T-helper 17 cell (primary cell): ENCODE data around the gene IGSF21. TPM values are rescaled to one million over a fixed set of nuclear protein-coding genes. Genes with fewer than 3 reads are reported as not detected.
"Not testable (repeated sequence)": the region's sequence is repeated elsewhere in the genome, so short reads cannot be mapped to it uniquely, and the experiment has no call there.

Source experiments
- ATAC-seq: fragments of 150-1000 bp; cut with Tn5 transposase; 2 replicates; pipeline ENCODE4 v1.10.0; 2021; ENCODE audit warnings: mild to moderate bottlenecking, moderate library complexity
- DNase-seq, 3 donors: peaks; one replicate each; pipeline versions ENCODE4 v3.0.0 to v3.0.0-alpha.2; 2020 to 2021
- H3K9me3 ChIP-seq: one replicate; pipeline ENCODE4 v1.7.0; 2013; ENCODE audit warnings: low read length, mild to moderate bottlenecking; ENCODE audit not compliant: control insufficient read depth, poor library complexity, severe bottlenecking
- H3K27ac Mint-ChIP-seq: one replicate; pipeline ENCODE4 v1.8.0; 2022; ENCODE audit warnings: mild to moderate bottlenecking, moderate library complexity, mixed read lengths
- H3K27me3 Mint-ChIP-seq: one replicate; pipeline ENCODE4 v1.8.0; 2022; ENCODE audit warnings: mixed read lengths
- H3K36me3 Mint-ChIP-seq: one replicate; pipeline ENCODE4 v1.8.0; 2022; ENCODE audit warnings: low read depth, mixed read lengths
- H3K4me1 Mint-ChIP-seq: one replicate; pipeline ENCODE4 v1.8.0; 2022; ENCODE audit warnings: mild to moderate bottlenecking, mixed read lengths
- H3K4me3 Mint-ChIP-seq: one replicate; pipeline ENCODE4 v1.8.0; 2022; ENCODE audit warnings: mild to moderate bottlenecking, moderate library complexity, mixed read lengths
- total RNA-seq, 4 donors: library from RNA in 2 of 4; stranded (reverse) in 2 of 4; gene quantifications; one replicate each; pipeline ENCODE4 v1.2.3 and lab custom pipeline; 2022 to 2026

The IGSF21 gene
- total RNA-seq, 2 donors from 2014 or later = not detected

- peaks cover 6% of the 10 kb centered on the region for H3K27me3 Mint-ChIP-seq
- H3K4me3 Mint-ChIP-seq = no peak overlapping the region
- ATAC-seq = no peak
- no peak overlapping the region for H3K27ac Mint-ChIP-seq
- H3K4me1 Mint-ChIP-seq = no peaks in the 10 kb centered on the region
- no peaks in the 10 kb centered on the region for H3K9me3 ChIP-seq
- H3K36me3 Mint-ChIP-seq = peaks cover 3% of the 10 kb centered on the region
- DNase-seq = no peak
Measured at GRCh38 chr1:18413541-18414305, 306.1 kb downstream of the IGSF21 start.

GRCh38 chr1:18414321-18414720 is 306.7 kb downstream of the IGSF21 start:
- Mint-ChIP-seq H3K36me3 (peaks cover 3% of the 10 kb centered on the region), H3K27ac (no peak overlapping the region), H3K4me1 (no peaks in the 10 kb centered on the region), H3K4me3 (no peak overlapping the region), H3K27me3 (peaks cover 6% of the 10 kb centered on the region)
- H3K9me3 ChIP-seq = no peaks in the 10 kb centered on the region
- DNase-seq = no peak
- no peak for ATAC-seq

- peaks cover 10% of the 10 kb centered on the region for H3K27me3 Mint-ChIP-seq
- no peak overlapping the region for H3K27ac Mint-ChIP-seq
- no peak overlapping the region for H3K4me3 Mint-ChIP-seq
- no peak for DNase-seq
- no peaks in the 10 kb centered on the region for H3K4me1 Mint-ChIP-seq
- ATAC-seq = no peak
- H3K36me3 Mint-ChIP-seq = peaks cover 3% of the 10 kb centered on the region
- H3K9me3 ChIP-seq = no peaks in the 10 kb centered on the region
Measured at GRCh38 chr1:18414872-18415447, 307.4 kb downstream of the IGSF21 start.

- H3K4me3 Mint-ChIP-seq = no peak overlapping the region
- no peaks in the 10 kb centered on the region for H3K9me3 ChIP-seq
- H3K27me3 Mint-ChIP-seq = peaks cover 11% of the 10 kb centered on the region
- no peaks in the 10 kb centered on the region for H3K4me1 Mint-ChIP-seq
- DNase-seq (no peak), ATAC-seq (no peak)
- H3K27ac Mint-ChIP-seq = no peak overlapping the region
- peaks cover 3% of the 10 kb centered on the region for H3K36me3 Mint-ChIP-seq
Measured at GRCh38 chr1:18415448-18416027, 307.9 kb downstream of the IGSF21 start.

GRCh38 chr1:18416126-18416525 is 308.5 kb downstream of the IGSF21 start:
- not testable (repeated sequence) for ATAC-seq, H3K27ac Mint-ChIP-seq, H3K4me1 Mint-ChIP-seq, H3K4me3 Mint-ChIP-seq, H3K36me3 Mint-ChIP-seq, H3K9me3 ChIP-seq, DNase-seq
- H3K27me3 Mint-ChIP-seq = peaks cover 11% of the 10 kb centered on the region

- H3K27ac Mint-ChIP-seq = no peak overlapping the region
- peaks cover 3% of the 10 kb centered on the region for H3K36me3 Mint-ChIP-seq
- peaks cover 11% of the 10 kb centered on the region for H3K27me3 Mint-ChIP-seq
- no peak for ATAC-seq
- H3K9me3 ChIP-seq = no peaks in the 10 kb centered on the region
- no peak overlapping the region for H3K4me3 Mint-ChIP-seq
- no peak for DNase-seq
- no peaks in the 10 kb centered on the region for H3K4me1 Mint-ChIP-seq
Measured at GRCh38 chr1:18417316-18418269, 310.0 kb downstream of the IGSF21 start.

- Mint-ChIP-seq H3K4me1 (no peaks in the 10 kb centered on the region), H3K27ac (no peak overlapping the region), H3K27me3 (peaks cover 11% of the 10 kb centered on the region), H3K4me3 (no peak overlapping the region), H3K36me3 (peaks cover 2% of the 10 kb centered on the region)
- ATAC-seq (no peak), DNase-seq (no peak)
- no peaks in the 10 kb centered on the region for H3K9me3 ChIP-seq
Measured at GRCh38 chr1:18419113-18419844, 311.7 kb downstream of the IGSF21 start.

- H3K36me3 Mint-ChIP-seq = no peaks in the 10 kb centered on the region
- no peaks in the 10 kb centered on the region for H3K9me3 ChIP-seq
- no peak overlapping the region for H3K27ac Mint-ChIP-seq
- no peaks in the 10 kb centered on the region for H3K4me1 Mint-ChIP-seq
- H3K27me3 Mint-ChIP-seq = peaks cover 11% of the 10 kb centered on the region
- no peak overlapping the region for H3K4me3 Mint-ChIP-seq
- ATAC-seq (no peak), DNase-seq (no peak)
Measured at GRCh38 chr1:18419845-18420184, 312.2 kb downstream of the IGSF21 start.

- H3K4me3 Mint-ChIP-seq = no peak overlapping the region
- H3K4me1 Mint-ChIP-seq = no peaks in the 10 kb centered on the region
- DNase-seq (no peak), ATAC-seq (no peak)
- peaks cover 11% of the 10 kb centered on the region for H3K27me3 Mint-ChIP-seq
- no peaks in the 10 kb centered on the region for H3K9me3 ChIP-seq
- no peaks in the 10 kb centered on the region for H3K36me3 Mint-ChIP-seq
- H3K27ac Mint-ChIP-seq = no peak overlapping the region
Measured at GRCh38 chr1:18422076-18422777, 314.6 kb downstream of the IGSF21 start.

- H3K4me1 Mint-ChIP-seq = no peaks in the 10 kb centered on the region
- ATAC-seq (no peak), DNase-seq (no peak)
- no peak overlapping the region for H3K4me3 Mint-ChIP-seq
- H3K27me3 Mint-ChIP-seq = peaks cover 9% of the 10 kb centered on the region
- no peaks in the 10 kb centered on the region for H3K36me3 Mint-ChIP-seq
- no peak overlapping the region for H3K27ac Mint-ChIP-seq
- H3K9me3 ChIP-seq = no peaks in the 10 kb centered on the region
Measured at GRCh38 chr1:18422954-18423353, 315.4 kb downstream of the IGSF21 start.

GRCh38 chr1:18426580-18426979 is 319.0 kb downstream of the IGSF21 start:
- no peak overlapping the region for H3K27ac Mint-ChIP-seq
- H3K9me3 ChIP-seq = no peaks in the 10 kb centered on the region
- H3K4me1 Mint-ChIP-seq = no peaks in the 10 kb centered on the region
- H3K36me3 Mint-ChIP-seq = no peaks in the 10 kb centered on the region
- DNase-seq = no peak
- no peak for ATAC-seq
- H3K27me3 Mint-ChIP-seq = peaks cover 6% of the 10 kb centered on the region
- no peak overlapping the region for H3K4me3 Mint-ChIP-seq
